Daoy (cell line): ENCODE measurements around the gene LTA. TPM values are rescaled to one million over a fixed set of nuclear protein-coding genes. Genes with fewer than 3 reads are reported as not detected.

ENCODE experiments used
- total RNA-seq: library from RNA; depleted of rRNA; stranded (reverse); fragments of >200 nt; shearing (Covaris generic); gene quantifications from 2 replicates; pipeline ENCODE4 v1.2.3, GENCODE V29; 2014; rRNA removed

Gene LTA
- total RNA-seq, 1 experiment from 2014 or later: 0.11 TPM

Other genes with a start within 250 kb of the LTA start
- gene HLA-B, start 215.1 kb upstream of the LTA start, total RNA-seq: 415 and 797 TPM in 2 replicates
- gene MICA, start 168.7 kb upstream of the LTA start, total RNA-seq: 34.9 and 44.1 TPM in 2 replicates
- gene MICB, start 74.1 kb upstream of the LTA start, total RNA-seq: 24.9 and 27.3 TPM in 2 replicates
- not detected in 2 replicates for gene MCCD1, start 43.3 kb upstream of the LTA start, total RNA-seq
- gene DDX39B, start 30.3 kb upstream of the LTA start, total RNA-seq: 678 and 762 TPM in 2 replicates
- 1.5 TPM in 1 of 2 replicates, not detected in the other for gene ATP6V1G2, start 25.7 kb upstream of the LTA start, total RNA-seq
- 16.2 and 21.5 TPM in 2 replicates for gene NFKBIL1, start 24.7 kb upstream of the LTA start, total RNA-seq
- 1.4 and 4.0 TPM in 2 replicates for gene TNF, start 3.3 kb downstream of the LTA start, total RNA-seq
- 2.1 TPM in 1 of 2 replicates, not detected in the other for gene LTB, start 10.1 kb downstream of the LTA start, total RNA-seq
- 0.09 and 3.5 TPM in 2 replicates for gene LST1, start 14.0 kb downstream of the LTA start, total RNA-seq
- not detected in 2 replicates for gene NCR3, start 20.7 kb downstream of the LTA start, total RNA-seq
- not detected in 2 replicates for gene AIF1, start 42.9 kb downstream of the LTA start, total RNA-seq
- gene PRRC2A, start 48.4 kb downstream of the LTA start, total RNA-seq: 50.1 and 51.9 TPM in 2 replicates
- 256 and 287 TPM in 2 replicates for gene BAG6, start 80.4 kb downstream of the LTA start, total RNA-seq
- 0.18 and 1.4 TPM in 2 replicates for gene APOM, start 83.6 kb downstream of the LTA start, total RNA-seq
- gene C6orf47, start 88.5 kb downstream of the LTA start, total RNA-seq: 15.9 and 18.0 TPM in 2 replicates
- gene GPANK1, start 92.7 kb downstream of the LTA start, total RNA-seq: 32.9 and 40.2 TPM in 2 replicates
- 328 and 376 TPM in 2 replicates for gene CSNK2B, start 93.8 kb downstream of the LTA start, total RNA-seq
- 0.91 and 6.3 TPM in 2 replicates for gene LY6G5B, start 97.7 kb downstream of the LTA start, total RNA-seq
- gene LY6G5C, start 108.8 kb downstream of the LTA start, total RNA-seq: 1.8 TPM in 1 of 2 replicates, not detected in the other
- gene ABHD16A, start 131.0 kb downstream of the LTA start, total RNA-seq: 55.2 and 64.4 TPM in 2 replicates
- not detected in 2 replicates for gene LY6G6F, start 134.6 kb downstream of the LTA start, total RNA-seq
- not detected in 2 replicates for gene LY6G6D, start 143.1 kb downstream of the LTA start, total RNA-seq
- gene LY6G6C, start 149.5 kb downstream of the LTA start, total RNA-seq: not detected in 2 replicates
- not detected in 2 replicates for gene MPIG6B, start 151.1 kb downstream of the LTA start, total RNA-seq
- 46.1 and 55.6 TPM in 2 replicates for gene DDAH2, start 157.0 kb downstream of the LTA start, total RNA-seq
- gene CLIC1, start 164.2 kb downstream of the LTA start, total RNA-seq: 1,198 and 1,241 TPM in 2 replicates
- gene MSH5, start 167.7 kb downstream of the LTA start, total RNA-seq: 19.9 and 20.9 TPM in 2 replicates
- gene SAPCD1, start 190.4 kb downstream of the LTA start, total RNA-seq: 0.27 and 1.6 TPM in 2 replicates
- 0.34 TPM in 1 of 2 replicates, not detected in the other for gene VWA7, start 205.0 kb downstream of the LTA start, total RNA-seq
- 77.3 and 80.3 TPM in 2 replicates for gene VARS1, start 223.5 kb downstream of the LTA start, total RNA-seq
- 91.8 and 146 TPM in 2 replicates for gene LSM2, start 234.7 kb downstream of the LTA start, total RNA-seq
- gene HSPA1L, start 243.0 kb downstream of the LTA start, total RNA-seq: 0.12 and 0.80 TPM in 2 replicates
- 148 and 171 TPM in 2 replicates for gene HSPA1A, start 243.3 kb downstream of the LTA start, total RNA-seq